GM21390 (cell line): ENCODE results near the gene ZGRF1.
A peak's percentile ranks its signal among the peaks of the same experiment; 100 is the strongest.
"Not testable (repeated sequence)": the region's sequence is repeated elsewhere in the genome, so short reads cannot be mapped to it uniquely, and the experiment has no call there.

Source experiments
- ATAC-seq: cut with Tn5 transposase; IDR thresholded peaks from one replicate; pipeline ENCODE4 v1.9.1; 2021; ENCODE audit not compliant: unreplicated experiment

ZGRF1 gene

DNA sequence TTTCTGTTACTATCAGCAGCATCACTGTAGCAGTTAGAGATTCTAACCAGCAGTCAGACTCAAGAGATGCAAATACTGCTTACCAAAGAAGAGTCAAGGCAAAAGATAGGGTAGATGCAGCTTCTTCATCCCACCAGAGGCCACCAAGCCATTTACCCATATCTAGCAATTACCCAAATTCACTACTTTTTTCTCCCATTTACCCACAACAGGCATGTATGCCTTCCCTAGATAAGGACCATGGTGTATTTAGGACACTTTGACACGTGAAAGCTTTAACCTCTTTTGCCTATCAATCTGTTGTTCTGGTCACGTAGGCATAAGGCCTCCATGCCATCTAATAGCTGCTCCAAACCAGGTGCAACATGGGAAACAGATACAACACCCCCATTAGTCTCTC, 5.8 kb upstream of the ZGRF1 start:
- no peak for ATAC-seq

DNA sequence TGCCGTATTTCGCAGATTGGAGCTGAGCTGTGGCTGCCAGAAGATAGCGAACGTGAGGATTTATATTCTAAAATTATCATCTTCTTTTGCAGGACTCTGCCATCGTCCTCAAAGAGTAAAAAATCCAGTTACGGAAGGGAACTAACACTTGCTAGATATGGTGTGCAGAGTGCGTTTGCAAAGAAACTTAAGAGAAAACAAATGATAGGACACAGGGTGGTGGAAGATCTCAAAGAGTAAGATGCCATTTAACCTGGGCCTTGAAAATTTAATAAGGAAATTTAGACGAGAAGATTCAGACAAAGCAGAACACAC, 800 bp upstream of the ZGRF1 start:
- no peak for ATAC-seq

DNA sequence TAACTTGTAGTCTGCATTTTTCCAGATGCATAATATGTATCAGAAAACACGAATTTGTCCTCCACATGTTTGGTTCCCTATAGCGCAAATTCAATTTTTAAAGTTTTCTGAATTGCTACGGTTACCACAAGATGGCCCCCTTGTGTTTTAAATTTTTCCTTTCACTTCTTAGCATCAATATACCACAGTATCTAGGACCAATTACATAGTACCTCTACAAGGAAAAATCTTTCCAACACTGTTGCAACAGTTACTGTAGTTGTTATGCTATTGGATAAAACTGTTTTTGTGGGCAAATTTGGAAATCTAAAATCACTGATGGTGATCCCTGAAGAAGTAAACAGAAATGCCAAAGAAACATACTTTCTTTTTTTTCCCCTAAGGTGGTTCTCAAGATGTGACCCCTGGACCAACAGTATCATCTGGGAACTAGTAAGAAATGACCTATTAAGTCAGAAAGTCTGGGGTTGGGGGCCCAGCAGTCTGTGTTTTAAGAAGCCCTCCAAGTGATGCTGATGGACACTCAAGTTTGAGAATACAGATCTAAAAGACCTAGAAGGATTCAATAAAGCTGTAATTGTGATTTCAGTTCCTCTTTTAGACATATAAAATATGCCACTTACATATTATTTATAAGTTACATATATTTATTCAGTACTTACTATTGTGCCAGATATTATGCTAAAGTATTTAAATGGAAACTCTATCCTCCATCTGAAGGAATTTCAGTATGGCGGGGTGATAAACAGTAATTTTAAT, 3.1 kb downstream of the ZGRF1 start:
- no peak for ATAC-seq

DNA sequence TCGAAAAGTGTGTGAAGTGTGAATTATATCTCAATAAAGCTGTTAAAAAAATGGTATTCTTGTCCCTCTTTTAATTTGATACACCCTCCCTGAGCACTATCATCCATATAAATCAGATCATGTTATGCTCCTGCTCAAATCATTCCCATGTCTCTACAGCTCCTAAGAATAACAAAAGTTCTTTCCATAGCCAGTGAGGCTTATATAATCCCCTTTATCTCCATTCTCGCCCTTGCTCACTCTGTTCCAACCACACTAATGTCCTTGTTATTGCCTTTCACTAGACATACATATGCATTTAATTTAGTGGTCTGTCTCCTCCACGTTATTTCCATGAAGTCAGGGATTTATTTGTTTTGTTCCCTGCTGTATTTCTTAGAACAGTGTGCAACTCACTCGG, 10.5 kb downstream of the ZGRF1 start:
- ATAC-seq: no peak

DNA sequence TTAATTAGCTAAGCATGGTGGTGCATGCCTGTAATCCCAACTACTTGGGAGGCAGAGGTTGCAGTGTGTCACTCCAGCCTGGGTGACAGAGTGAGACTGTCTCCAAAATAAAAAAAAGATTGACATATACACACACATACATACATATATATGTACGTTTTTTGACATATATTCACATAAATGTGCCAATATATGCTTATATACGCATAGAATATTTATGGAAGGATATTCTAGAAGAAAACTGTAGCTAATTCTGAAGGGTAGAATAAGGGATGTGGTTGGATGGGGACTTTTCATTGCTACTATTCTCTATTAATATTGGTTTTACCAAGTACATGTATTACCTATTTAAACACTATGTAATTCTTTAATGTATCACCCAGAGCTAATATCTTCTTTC, 19.7 kb downstream of the ZGRF1 start:
- no peak for ATAC-seq

DNA sequence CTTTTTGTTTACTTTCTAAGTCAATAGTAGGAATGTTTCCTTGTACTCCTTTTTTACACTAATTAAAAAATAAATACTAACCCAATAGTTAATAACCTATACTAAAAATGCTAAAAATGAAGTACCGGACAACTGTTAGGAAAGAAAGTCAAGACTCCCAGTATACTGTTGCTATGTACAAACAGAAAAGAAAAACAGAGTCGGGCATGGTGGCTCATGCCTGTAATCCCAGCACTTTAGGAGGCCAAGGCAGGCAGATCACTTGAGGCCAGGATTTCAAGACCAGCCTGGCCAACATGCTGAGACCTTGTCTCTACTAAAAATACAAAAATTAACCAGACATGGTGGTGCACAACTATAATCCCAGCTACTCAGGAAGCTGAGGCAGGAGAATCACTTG, 23.9 kb downstream of the ZGRF1 start:
- ATAC-seq: not testable (repeated sequence)

DNA sequence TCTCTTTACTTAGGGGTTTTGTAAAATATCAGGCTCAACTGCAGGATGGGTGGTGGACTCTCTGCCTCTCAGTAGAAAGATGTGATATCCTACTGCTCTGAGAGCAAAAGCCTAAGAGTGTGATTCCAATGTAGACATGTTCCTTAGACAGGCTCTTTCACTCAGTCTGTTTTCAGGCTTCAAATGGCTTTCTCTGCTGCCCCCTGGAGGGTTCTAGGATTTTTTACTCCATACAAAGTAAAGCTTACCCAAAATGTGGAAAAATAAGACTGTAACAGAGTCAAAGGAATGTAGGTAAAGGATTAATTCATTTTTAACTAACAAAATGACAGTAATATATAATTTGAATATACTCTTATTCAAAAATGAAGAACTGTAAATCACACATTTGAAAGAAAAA, 32.1 kb downstream of the ZGRF1 start:
- no peak for ATAC-seq

DNA sequence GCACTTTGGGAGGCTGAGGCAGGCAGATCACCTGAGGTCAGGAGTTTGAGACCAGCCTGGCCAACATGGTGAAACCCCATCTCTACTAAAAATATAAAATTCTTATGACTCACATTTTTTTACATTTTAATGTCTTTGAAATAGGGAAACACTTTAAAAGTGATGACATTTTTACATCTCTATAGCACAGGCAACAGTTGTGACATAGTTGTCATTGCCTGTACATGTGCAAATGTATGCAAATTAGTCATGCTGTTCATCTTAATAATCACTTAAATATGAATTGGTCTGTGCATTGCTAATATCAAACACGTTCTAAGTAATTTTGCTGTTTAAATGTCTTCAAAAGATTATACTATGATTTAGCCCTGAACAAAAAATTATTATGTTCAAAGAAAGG, 41.7 kb downstream of the ZGRF1 start:
- ATAC-seq: no peak

DNA sequence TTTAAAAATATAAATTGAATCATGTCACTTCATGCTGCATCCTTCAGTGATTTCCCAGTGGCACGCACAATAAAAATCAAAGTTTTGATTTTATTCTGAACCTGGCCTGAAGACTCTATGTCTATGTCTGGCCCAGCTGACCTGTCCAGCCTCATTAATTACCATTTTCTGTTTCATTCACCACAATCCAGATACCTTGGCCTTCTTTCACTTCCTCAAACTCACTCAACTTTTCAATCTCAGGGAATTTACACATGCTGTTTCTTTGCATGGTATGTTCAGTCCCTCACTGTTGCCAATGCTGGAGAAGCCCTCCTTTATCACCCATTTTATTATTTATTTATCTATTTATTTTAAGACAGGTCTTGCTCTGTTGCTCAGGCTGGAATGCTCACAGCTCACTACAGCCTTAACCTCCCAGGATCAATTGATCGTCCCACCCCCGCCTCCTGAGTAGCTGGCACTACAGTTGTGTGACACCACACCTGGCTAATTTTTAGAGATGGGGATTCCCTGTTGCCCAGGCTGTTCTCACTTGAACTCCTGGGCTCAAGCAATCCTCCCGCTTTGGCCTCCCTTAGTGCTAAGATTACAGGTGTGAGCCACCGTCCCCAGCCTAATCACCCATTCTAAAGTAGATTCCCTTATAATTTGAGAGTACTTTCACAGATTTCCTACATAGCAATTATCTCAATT, 43.1 kb downstream of the ZGRF1 start:
- ATAC-seq: peak; percentile 74

DNA sequence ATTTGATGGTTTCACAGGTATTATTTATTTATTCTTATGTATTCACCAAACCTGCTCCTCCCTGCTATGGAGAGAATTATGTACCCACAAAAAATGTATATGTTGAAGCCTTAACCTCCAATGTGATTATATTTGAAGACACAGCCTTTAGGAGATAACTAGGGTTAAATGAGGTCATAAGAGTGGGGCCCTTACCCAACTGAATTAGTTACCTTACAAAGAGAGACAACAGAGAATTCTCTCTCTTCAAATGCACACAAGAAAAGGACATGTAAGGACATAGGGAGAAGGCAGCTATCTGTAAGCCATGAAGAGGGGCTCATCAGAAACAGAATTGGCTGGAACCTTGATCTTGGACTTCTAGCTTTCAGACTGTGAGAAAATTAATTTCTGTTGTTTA, 44.0 kb downstream of the ZGRF1 start:
- no peak for ATAC-seq

DNA sequence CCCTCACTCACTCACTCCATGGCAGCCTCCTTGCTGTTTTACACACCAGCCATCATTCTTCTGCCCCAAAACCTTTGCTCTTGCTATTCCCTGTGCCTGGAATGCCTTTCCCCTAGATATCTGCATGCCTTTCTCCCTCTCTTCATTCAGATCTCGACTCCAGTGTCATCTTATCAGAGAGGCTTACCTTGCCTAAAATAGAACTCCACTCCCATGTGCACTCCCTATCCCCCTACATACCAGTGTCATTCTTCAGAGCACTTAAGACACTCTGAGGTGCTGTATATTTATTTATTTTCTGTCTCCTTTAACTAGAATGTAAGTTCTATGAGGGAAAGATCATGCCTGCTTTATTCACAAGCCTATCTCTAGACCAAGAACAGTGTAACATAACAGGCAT, 45.1 kb downstream of the ZGRF1 start:
- no peak for ATAC-seq

DNA sequence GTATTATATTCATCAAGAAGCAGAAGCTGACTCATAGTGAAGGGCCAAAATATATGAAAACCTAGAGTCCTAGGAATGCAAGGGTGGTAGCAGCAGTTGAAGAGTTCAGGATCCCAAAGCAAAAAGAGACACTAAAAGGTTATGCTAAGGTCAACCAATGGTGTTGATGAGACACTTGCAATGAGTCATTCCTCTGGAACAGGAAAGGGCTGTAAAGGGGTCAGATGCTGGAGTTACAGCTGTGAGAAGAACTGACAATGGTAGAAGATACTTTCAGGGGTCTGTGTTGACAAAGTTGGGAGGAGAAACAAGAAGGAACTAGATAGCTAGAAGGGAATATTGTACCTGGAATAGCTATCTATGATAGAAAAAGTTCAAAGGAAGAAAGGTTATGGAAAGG, 47.5 kb downstream of the ZGRF1 start:
- no peak for ATAC-seq

DNA sequence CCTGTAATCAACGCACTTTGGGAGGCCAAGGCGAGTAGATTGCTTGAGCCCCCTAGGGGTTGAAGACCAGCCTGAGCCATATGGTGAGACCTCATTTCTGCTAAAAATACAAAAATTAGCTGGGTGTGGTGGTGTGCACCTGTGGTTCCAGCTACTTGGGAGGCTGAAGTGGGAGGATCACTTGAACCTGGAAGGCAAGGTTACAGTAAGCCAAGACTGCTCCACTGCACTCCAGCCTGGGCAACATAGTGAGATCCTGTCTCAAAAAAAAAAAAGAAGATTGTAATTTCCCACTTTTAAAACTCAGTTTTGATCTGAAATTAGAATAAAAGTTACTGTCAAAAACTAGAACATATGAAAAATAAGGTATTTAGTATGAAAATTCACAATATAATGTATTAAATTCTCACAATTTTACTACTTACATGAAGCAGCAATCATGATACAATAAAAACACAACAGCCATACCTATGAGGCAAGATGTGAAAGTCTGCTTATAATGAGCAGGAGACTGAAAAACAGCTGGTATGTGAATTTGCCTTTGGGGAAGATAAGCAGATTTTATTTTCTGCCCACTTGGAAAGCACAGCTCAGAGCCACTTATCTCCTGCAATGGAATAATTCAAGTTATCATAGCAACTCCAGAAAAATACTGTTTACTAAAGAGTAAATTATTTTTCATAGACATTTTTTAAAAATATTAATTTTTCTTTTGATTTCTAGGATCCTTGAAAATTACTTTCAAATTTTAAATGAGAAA, 50.6 kb downstream of the ZGRF1 start:
- ATAC-seq: no peak

DNA sequence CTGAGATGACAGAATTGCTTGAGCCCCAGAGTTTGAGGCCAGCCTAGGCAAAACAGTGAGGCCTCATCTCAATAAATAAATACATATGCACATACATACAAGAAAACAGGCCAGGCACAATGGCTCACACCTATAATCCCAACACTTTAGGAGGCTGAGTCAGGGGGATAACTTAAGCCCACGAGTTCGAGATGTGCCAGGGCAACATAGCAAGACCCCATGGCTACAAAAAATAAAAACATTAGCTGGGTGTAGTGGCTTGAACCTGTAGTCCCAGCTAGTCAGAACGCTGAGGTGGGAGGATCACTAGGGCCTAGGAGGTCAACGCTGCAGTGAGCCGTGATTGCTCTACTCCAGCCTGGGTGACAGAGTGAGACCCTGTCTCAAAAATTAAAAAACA, 69.2 kb downstream of the ZGRF1 start:
- no peak for ATAC-seq

DNA sequence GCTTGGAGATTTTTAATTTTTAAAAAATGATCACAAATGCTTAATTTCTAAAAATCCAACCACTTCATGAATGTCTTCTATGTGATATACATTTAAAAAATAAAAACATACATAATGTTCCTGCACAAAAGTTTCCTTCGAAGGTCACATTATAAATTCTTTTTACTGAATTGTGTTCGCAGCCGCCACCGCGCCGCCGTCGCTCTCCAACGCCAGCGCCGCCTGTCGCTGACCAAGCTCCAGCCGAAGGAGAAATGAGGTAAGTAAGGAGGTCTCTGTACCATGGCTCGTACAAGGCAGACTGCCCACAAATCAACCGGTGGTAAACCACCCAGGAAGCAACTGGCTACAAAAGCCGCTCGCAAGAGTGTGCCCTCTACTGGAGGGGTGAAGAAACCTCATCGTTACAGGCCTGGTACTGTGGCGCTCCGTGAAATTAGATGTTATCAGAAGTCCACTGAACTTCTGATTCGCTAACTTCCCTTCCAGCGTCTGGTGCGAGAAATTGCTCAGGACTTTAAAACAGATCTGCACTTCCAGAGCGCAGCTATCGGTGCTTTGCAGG, 71.9 kb downstream of the ZGRF1 start:
- no peak for ATAC-seq

DNA sequence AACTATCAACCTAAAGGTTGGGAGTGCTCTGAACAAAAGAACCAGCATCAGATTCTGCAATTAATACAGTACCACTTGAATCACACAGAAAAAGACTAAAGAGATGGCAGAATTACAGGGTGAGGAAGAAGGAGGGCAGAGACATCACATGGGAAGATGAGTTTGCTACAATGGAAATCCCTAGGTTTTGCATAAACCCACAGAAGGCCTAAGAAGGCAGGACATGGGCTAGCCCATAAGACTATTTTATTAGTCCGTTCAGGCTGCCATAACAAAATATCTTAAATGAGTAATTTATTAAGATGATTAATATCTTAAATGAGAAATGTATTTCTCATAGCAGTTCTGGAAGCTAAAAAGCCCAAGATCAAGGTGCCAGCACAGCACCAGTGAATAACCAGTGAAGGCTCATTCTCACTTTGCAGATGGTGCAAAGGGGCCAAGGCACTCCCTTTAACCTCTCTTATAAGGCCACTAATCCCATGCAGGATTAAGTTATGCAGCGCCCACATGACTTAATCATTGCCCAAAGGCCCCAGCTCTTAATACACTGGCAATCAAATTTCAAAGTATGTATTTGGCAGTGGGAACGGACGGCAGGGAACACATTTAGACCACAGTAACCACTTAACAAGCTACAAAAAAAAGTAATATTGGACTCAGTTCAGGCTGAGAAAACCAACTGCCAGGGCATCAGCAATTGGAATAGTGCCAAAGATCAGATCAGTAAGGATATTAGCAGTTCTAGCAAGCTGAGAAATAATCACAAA, 73.1 kb downstream of the ZGRF1 start:
- no peak for ATAC-seq

DNA sequence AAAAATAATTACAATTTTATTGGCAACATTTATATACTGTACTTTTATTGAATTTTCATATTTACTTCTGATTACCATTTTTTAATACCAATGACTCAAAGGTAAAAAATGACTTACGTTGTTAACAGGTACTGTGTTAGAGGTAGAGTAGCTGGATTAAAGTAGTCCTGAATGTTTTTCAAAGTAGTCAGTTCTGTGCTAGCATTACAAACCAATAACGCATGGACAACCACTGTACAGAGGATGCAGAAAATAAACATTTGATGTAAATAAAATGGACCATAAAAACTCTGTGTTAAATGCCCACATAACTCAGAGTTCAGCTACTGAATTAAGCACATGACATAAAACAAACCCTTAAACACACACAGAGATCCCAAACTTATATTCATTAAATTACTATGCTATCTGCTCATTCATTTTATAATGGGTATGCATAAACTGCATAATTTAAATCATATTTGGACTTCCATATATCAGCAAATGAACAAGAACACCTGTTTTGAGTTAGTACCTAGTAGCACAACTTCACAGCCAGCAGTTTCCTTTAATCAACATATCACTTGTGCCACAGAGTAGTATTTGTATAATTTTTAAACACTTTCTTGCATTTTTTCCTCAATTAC, 74.3 kb downstream of the ZGRF1 start:
- no peak for ATAC-seq

DNA sequence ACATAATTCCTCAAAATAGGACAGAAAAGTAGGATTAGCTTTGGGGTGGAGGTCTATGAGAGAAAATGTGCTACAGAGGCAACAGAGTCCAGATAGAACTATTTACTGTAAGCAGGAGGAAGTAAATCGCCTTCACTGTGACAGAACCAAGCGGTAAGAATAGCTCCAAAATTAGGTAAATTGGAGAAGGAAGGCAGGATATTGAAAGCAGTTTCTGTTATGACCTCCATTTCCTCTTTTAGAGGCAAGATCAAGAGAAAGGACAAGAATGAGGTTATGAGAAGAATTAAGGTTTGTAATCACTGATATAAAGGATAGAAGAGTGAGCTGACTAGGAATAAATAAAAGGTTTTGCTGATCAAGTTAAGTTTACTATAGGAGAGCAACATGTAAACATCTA, 76.6 kb downstream of the ZGRF1 start:
- no peak for ATAC-seq

DNA sequence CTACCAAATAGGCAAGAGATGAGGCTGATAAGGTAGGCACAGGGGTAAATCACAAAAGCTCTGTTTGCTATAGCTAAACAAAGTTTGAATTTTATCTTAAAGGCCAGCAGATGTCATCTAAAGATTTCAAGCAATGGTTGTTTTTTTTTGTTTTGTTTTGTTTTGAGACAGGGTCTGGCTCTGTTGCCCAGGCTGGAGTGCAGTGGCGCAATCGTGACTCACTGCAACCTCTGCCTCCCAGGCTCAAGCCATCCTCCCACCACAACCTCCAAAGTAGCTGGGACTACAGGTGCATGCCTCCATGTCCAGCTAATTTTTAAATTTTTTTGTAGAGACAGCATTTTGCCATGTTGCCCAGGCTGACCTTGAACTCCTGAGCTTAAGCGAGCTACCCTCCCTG, 77.7 kb downstream of the ZGRF1 start:
- ATAC-seq: no peak

DNA sequence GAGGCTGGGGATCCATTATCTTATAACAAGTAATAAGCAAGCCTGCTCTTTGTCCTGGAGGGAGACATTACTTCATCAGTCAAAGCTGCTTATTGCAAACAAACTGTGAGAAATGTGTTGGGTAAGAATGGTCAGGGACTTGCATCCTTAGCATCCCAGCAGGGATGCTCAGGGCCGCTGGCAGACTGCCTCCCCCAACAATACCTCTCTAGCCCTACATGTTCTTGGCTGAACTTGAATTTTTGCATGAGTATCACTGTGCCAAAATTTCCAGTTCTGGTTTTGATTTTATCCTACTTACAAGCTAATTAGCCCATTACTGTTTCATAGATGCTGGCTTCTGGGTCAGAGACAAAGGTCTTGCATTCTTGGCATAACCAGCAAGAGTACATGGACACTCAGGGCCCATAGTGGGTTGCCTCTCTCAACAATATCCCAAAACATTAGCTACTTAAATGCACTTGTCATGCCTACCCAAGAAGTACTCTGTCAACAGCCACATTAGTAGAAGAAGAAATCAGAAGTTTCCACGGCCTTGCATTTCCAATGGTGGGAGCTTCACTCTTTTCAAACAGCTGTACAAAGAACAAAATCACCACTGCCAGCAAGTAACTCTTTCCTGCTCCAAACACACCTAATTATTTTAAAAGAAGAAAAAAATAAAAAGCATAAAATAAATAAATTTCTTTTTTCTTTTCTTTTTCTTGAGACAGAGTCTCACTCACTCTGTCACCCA, 78.9 kb downstream of the ZGRF1 start:
- ATAC-seq: no peak
